GM18519 (cell line): ENCODE data around the gene SERAC1.
"Not testable (repeated sequence)": the region's sequence is repeated elsewhere in the genome, so short reads cannot be mapped to it uniquely, and the experiment has no call there.

Experiments
- ATAC-seq: cut with Tn5 transposase; IDR thresholded peaks from one replicate; pipeline ENCODE4 v1.9.1; 2021; ENCODE audit warnings: mild to moderate bottlenecking, moderate library complexity; ENCODE audit not compliant: unreplicated experiment, low FRiP score

SERAC1 gene

GRCh38 chr6:158175111-158175510, 7.0 kb upstream of the SERAC1 start:
- ATAC-seq, result no peak

GRCh38 chr6:158174514-158174913, 6.5 kb upstream of the SERAC1 start:
- no peak for ATAC-seq

DNA sequence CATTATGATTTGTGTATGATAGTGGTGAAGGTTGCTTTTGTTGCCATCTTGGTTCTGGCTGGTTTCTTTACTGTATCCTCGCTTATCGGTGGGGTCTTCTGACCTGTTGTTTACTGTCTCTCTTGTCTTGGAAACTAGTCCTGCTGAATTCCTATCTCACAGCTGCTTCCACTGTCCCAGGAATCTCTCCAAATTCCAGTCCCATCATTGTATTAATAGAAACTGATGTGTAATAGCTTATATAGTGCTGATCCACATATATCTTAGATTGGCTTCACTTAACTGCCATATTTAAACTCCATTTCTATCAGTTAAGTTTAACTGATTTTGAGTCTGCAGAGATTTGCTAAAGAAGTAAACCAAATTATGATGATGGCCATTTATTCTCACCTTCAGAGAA, 6.0 kb upstream of the SERAC1 start:
- ATAC-seq, result no peak

DNA sequence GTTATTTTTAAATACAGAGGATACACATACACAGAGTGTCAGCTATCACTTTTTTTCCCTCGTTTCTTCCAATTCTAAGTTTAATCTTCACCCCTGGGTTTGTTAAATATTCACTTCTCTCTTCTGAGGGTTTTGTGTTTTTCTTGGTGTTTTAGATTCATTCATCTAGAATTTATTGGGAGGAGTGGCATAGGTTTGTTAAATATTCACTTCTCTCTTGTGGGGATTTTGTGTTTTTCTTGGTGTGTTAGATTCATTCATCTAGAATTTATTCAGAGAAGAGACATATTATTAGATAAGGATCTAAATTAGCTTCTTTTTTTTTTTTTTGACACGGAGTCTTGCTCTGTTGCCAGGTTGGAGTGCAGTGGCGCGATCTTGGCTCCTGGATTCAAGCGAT, 3.9 kb upstream of the SERAC1 start:
- ATAC-seq, result no peak

DNA sequence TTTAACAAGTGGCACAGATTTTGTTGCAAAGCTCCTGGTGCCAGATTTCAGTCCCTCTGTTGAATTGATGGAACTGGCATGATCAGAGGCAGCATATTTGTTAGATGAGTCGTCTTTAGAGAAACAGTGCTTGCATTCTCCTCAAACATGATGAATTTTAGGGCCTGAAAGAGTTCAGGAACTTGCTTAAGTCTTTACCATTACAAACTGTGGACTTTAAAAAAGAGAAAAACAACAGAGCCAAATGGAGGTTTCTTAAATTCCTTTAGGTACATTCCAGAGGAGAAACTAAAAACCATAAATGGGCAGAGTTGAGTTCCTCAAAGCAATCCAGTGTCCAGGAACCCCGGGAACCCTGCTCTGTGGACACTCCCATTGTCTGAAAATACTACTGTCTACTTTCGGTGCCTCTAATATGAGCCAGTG, 2.6 kb upstream of the SERAC1 start:
- ATAC-seq, result no peak

GRCh38 chr6:158169634-158170033, 1.6 kb upstream of the SERAC1 start:
- ATAC-seq, result not testable (repeated sequence)

DNA sequence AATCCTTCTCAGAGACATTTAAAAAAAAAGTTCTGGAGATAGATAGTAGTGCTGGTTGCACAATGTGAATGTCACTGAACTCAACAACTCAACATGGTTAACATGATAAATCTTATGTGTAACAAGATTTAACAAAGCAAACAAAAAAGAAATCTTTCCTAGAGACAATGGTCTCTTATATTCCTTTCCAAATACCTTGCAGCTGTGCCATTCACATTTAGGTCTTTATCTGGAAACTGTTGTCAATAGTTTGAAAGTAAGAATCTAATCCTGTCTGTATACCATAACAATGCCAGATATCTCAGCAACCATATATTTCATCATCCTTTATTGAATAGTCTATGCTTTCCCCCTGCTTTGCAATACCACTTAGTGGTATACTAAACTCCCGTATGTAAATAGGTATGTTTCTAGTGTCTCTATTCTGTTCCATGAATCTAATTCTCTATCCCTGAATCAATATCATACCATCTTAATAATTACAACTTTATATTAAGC, 2.1 kb downstream of the SERAC1 start:
- no peak for ATAC-seq

GRCh38 chr6:158164579-158165170, 3.4 kb downstream of the SERAC1 start:
- no peak for ATAC-seq

GRCh38 chr6:158161566-158162254, 6.4 kb downstream of the SERAC1 start:
- ATAC-seq, result no peak

- ATAC-seq, result no peak
Measured at GRCh38 chr6:158160932-158161539, 7.0 kb downstream of the SERAC1 start.

- ATAC-seq, result no peak
Measured at GRCh38 chr6:158158748-158159147, 9.3 kb downstream of the SERAC1 start.

DNA sequence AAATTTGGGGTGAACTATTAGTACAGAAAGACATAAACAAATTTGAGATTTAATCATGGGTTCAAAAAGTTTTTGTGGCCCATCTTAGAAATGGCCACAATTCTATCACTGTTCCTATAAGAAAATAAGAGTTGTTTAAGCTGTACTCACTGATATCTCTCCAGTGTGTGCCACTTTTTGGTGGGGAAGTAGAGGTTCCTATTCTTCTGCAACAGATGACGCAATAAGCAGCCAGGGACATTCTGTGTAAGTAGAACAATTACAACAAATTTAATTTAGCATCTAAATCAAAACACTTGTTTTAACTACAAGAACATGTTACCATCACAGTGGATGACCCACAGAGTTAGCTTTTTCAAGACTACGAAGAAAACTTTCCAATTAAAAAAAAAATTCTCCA, 9.9 kb downstream of the SERAC1 start:
- no peak for ATAC-seq

DNA sequence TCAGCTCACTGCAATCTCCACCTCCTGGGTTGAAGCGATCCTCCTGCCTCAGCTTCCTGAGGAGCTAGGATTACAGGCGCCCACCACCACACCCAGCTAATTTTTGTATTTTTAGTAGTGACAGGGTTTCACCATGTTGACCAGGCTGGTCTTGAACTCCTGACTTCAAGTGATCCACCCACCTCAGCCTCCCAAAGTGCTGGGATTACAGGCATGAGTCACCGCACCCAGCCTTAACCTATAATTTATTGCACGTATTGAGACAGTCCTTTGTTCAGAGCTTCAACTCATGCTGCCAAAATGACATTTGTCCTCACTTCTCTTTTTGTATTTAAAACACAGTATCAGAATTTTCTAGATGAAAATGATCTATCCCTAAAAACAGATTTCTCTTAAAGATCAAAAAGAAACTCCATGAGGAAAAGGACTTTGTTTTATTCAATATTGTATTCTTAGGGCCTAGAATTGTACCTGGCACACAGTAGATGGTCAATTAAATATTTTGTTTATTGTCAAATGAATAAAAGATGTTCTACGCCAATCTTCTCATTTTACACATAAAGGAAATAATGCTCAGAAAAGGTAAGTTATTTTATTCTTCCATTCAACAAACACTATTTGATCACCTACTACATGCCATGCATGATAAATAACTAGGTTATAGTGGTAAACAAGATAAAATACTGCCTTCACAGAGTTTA, 10.8 kb downstream of the SERAC1 start:
- ATAC-seq, result no peak

- no peak for ATAC-seq
Measured at GRCh38 chr6:158154816-158155215, 13.2 kb downstream of the SERAC1 start.

DNA sequence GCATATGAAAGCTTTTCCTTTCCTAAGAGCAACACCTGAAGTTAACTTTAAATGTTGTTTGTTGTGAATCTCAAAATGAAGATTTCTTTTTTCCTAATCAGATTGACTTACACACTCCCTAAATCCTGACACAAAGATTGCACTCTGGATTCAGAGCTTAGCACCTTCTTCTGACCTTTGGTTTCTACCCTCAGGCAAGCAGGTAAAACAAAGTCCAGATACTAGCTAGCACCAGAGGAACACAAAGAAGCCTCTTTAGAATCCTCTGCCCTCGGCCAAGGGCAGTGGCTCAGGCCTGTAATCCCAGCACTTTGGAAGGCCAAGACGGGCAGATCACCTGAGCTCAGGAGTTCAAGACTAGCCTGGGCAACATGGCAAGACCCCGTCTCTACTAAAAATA, 14.5 kb downstream of the SERAC1 start:
- no peak for ATAC-seq

GRCh38 chr6:158152659-158153058, 15.4 kb downstream of the SERAC1 start:
- no peak for ATAC-seq

DNA sequence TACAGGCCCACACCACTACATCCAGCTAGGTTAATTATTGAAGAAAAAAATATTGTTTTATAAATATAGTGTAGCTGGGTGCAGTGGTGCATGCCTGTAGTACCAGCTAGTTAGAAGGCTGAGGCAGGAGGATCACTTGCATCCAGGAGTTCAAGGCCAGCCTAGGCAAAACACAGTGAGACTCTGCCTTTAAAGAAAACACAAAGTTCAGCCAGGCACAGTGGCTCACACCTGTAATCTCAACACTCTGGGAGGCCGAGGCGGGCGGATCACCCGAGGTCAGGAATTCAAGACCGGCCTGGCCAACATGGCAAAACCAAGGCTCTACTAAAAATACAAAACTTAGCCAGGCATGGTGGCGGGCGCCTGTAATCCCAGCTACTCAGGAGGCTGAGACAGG, 16.0 kb downstream of the SERAC1 start:
- not testable (repeated sequence) for ATAC-seq

GRCh38 chr6:158150701-158151100, 17.4 kb downstream of the SERAC1 start:
- no peak for ATAC-seq

GRCh38 chr6:158149641-158150040, 18.4 kb downstream of the SERAC1 start:
- ATAC-seq, result no peak

DNA sequence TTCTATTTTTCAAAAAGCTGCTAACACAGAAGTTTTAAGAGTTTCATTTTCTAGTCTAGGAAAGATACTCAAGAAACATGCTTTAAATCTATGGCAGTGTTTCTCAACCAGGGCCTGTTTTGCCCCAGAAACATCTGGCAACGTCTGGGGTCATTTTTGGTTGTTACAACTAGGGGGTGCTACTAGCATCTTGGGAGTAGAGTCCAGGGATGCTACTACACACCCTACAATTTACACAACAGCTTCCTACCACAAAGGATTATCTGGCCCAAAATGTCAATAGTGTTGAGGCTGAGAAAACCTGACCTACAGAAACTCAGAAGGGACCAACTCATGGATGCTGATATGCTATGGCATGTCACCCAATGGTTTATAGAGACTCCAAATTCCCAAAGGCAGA, 24.4 kb downstream of the SERAC1 start:
- ATAC-seq, result no peak

DNA sequence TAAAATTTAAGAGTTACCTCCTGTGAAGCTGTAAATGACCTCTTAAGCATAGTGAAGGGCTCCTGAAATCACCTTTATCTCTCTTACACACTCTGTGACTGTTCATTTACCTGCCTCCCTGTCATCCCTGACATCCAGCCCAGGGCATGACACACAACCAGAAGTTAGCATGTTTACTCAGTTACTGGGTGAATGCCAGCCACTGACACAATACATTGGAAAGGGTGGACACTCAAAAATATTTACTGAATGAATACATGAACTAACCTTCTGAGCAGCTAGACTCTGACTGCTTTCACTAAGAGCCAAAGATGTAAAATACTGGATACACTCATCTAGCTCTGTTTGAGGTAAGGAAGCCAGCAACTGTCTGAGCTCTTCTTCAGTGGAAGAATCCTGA, 25.3 kb downstream of the SERAC1 start:
- ATAC-seq, result no peak
